ENCODE results near the gene C7. TPM values are rescaled to one million over a fixed set of nuclear protein-coding genes. Genes with fewer than 3 reads are reported as not detected.

The C7 gene
- total RNA-seq, 1 experiment from 2014 or later: not detected

DNA sequence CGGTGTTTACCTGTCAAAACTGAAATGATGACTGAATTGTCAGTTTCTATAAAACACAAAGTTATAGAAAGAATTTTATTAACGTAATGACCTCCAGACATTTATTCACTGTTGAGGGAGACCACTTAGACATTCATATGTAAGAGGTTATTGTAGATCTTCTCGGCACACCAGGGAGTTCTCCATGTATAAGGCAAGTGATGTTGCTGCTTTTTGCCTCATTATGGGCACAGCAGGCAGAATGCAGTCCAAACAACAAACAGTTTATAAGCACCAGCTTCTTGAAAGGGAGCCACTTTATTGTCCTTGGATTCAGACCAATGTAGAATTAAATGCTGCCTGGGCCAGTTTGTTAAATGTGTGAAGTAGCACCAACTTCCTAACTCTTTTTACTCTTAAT, 66.7 kb downstream of the C7 start:
- Mint-ChIP-seq H3K4me1 (ENCODE audit: low read depth, unreplicated experiment) (no peaks in the 10 kb centered on the region), H3K9me3 (ENCODE audit: low read depth, unreplicated experiment) (no peaks in the 10 kb centered on the region), H3K36me3 (ENCODE audit: insufficient read depth, unreplicated experiment) (no peaks in the 10 kb centered on the region), H3K4me3 (ENCODE audit: low read depth, unreplicated experiment) (no peak overlapping the region), H3K27me3 (ENCODE audit: unreplicated experiment) (peaks cover 8% of the 10 kb centered on the region), H3K27ac (ENCODE audit: unreplicated experiment) (no peak overlapping the region)
- TF ChIP-seq, protein P1, sequence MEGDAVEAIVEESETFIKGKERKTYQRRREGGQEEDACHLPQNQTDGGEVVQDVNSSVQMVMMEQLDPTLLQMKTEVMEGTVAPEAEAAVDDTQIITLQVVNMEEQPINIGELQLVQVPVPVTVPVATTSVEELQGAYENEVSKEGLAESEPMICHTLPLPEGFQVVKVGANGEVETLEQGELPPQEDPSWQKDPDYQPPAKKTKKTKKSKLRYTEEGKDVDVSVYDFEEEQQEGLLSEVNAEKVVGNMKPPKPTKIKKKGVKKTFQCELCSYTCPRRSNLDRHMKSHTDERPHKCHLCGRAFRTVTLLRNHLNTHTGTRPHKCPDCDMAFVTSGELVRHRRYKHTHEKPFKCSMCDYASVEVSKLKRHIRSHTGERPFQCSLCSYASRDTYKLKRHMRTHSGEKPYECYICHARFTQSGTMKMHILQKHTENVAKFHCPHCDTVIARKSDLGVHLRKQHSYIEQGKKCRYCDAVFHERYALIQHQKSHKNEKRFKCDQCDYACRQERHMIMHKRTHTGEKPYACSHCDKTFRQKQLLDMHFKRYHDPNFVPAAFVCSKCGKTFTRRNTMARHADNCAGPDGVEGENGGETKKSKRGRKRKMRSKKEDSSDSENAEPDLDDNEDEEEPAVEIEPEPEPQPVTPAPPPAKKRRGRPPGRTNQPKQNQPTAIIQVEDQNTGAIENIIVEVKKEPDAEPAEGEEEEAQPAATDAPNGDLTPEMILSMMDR (IDR thresholded peaks at IDR 0.05; ENCODE audit: unreplicated experiment): no peak
- BruUV-seq (replicated peaks): no TSS peak
- intact Hi-C loops (cut with micrococcal nuclease; ENCODE audit: unreplicated experiment): no loop called here
- CTCF ChIA-PET: no interaction called here
- DNase-seq: no peak

DNA sequence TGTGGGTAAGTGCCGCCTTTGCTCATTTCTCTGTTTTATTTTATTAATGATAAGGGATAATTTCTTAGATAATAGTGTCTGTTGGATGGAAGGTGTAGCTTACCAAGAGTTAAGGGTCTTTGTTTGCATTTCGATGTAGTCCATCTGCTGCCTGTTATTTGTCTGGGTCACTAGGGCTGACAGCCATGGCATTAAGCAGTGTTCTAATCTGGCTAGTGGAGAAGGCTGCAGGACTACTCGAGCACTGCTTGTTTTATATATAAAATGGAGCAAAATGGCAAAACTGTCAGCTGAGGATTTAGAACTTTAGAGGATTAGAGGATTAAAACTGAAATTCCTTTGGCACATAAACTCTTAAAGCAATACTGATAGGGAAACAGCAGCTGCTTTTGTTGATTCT, 67.5 kb downstream of the C7 start:
- DNase-seq: no peak
- H3K36me3 Mint-ChIP-seq (ENCODE audit: insufficient read depth, unreplicated experiment): no peaks in the 10 kb centered on the region
- intact Hi-C loops (cut with micrococcal nuclease; ENCODE audit: unreplicated experiment): no loop called here
- TF ChIP-seq, protein P1 (IDR thresholded peaks at IDR 0.05; ENCODE audit: unreplicated experiment): no peak
- H3K27ac Mint-ChIP-seq (ENCODE audit: unreplicated experiment): no peak overlapping the region
- CTCF ChIA-PET: no interaction called here
- H3K4me1 Mint-ChIP-seq (ENCODE audit: low read depth, unreplicated experiment): no peaks in the 10 kb centered on the region
- no TSS peak for BruUV-seq (replicated peaks)
- peaks cover 16% of the 10 kb centered on the region for H3K27me3 Mint-ChIP-seq (ENCODE audit: unreplicated experiment)
- H3K4me3 Mint-ChIP-seq (ENCODE audit: low read depth, unreplicated experiment): no peak overlapping the region
- H3K9me3 Mint-ChIP-seq (ENCODE audit: low read depth, unreplicated experiment): no peaks in the 10 kb centered on the region

DNA sequence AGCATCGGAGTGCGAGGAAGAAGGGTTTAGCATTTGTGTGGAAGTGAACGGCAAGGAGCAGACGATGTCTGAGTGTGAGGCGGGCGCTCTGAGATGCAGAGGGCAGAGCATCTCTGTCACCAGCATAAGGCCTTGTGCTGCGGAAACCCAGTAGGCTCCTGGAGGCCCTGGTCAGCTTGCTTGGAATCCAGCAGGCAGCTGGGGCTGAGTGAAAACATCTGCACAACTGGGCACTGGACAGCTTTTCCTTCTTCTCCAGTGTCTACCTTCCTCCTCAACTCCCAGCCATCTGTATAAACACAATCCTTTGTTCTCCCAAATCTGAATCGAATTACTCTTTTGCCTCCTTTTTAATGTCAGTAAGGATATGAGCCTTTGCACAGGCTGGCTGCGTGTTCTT, 72.1 kb downstream of the C7 start:
- no peak for DNase-seq
- Mint-ChIP-seq H3K9me3 (ENCODE audit: low read depth, unreplicated experiment) (no peaks in the 10 kb centered on the region), H3K36me3 (ENCODE audit: insufficient read depth, unreplicated experiment) (no peaks in the 10 kb centered on the region), H3K4me1 (ENCODE audit: low read depth, unreplicated experiment) (no peaks in the 10 kb centered on the region), H3K4me3 (ENCODE audit: low read depth, unreplicated experiment) (no peak overlapping the region), H3K27me3 (ENCODE audit: unreplicated experiment) (peaks cover 16% of the 10 kb centered on the region), H3K27ac (ENCODE audit: unreplicated experiment) (no peak overlapping the region)
- TF ChIP-seq, protein P1 (IDR thresholded peaks at IDR 0.05; ENCODE audit: unreplicated experiment): no peak
- no TSS peak for BruUV-seq (replicated peaks)
- intact Hi-C loops (cut with micrococcal nuclease; ENCODE audit: unreplicated experiment): no loop called here
- CTCF ChIA-PET: no interaction called here

DNA sequence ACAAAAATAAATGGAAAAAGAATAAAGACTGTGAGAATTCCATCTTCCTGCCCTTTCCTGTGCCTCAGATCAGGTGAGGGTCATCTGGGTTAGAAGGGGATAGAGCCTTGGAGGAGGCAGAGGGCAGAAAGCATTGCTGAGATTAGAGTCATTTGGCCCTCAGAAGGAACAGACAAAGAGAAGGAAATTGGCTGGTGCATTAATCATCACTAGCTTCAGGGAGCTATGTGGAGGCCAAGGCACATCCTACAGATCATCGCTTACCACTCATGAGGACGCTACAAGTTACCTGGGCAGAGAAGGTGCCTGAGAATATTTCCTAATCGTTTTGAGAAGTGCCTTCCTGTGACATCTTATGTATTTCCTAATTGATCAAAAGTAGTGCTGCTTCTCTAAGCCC, 74.5 kb downstream of the C7 start:
- intact Hi-C loops (cut with micrococcal nuclease; ENCODE audit: unreplicated experiment): loop anchor here (2.0 kb wide), 1 partner anchor 33 kb away; no protein-coding TSS in a partner anchor
- H3K27me3 Mint-ChIP-seq (ENCODE audit: unreplicated experiment): peaks cover 16% of the 10 kb centered on the region
- BruUV-seq (replicated peaks): no TSS peak
- H3K9me3 Mint-ChIP-seq (ENCODE audit: low read depth, unreplicated experiment): no peaks in the 10 kb centered on the region
- CTCF ChIA-PET: no interaction called here
- no peaks in the 10 kb centered on the region for H3K4me1 Mint-ChIP-seq (ENCODE audit: low read depth, unreplicated experiment)
- no peak for DNase-seq
- no peak overlapping the region for H3K4me3 Mint-ChIP-seq (ENCODE audit: low read depth, unreplicated experiment)
- H3K36me3 Mint-ChIP-seq (ENCODE audit: insufficient read depth, unreplicated experiment): no peaks in the 10 kb centered on the region
- TF ChIP-seq, protein P1 (IDR thresholded peaks at IDR 0.05; ENCODE audit: unreplicated experiment): no peak
- H3K27ac Mint-ChIP-seq (ENCODE audit: unreplicated experiment): no peak overlapping the region
